ENCODE results near the gene MYL12A. TPM values are rescaled to one million over a fixed set of nuclear protein-coding genes. Genes with fewer than 3 reads are reported as not detected.

The MYL12A gene
- total RNA-seq, 1 experiment from 2014 or later = 314 TPM

- Histone ChIP-seq H2AFZ (ENCODE audit: low read depth, low read length, poor library complexity, severe bottlenecking) (no peak overlapping the region), H3K4me3 (replicated peaks in 1 of 2; ENCODE audit: low read depth in 1 of 2, low read length in 2 of 2) (peak overlapping the region; percentile 79 to 90), H3K27ac (ENCODE audit: low read depth, low read length) (peak overlapping the region; percentile 89), H3K4me1 (ENCODE audit: control insufficient read depth in 1 of 2, insufficient read depth in 2 of 2, low read length in 2 of 2) (peaks cover 32 to 40% of the 10 kb centered on the region in 2 experiments), H3K4me2 (ENCODE audit: low read length) (peak overlapping the region; percentile 81), H3K9ac (ENCODE audit: low read length) (peak overlapping the region; percentile 73), H3K9me3 (ENCODE audit: control insufficient read depth in 1 of 2, insufficient read depth in 1 of 2, low read depth in 1 of 2, low read length in 2 of 2) (no peaks in the 10 kb centered on the region), H3K27me3 (ENCODE audit: insufficient read depth, low read length) (no peaks in the 10 kb centered on the region), H3K36me3 (ENCODE audit: control insufficient read depth in 1 of 2, insufficient read depth in 2 of 2, low read length in 2 of 2) (peaks cover 16 to 19% of the 10 kb centered on the region in 2 experiments; a peak in 3 of 4 replicates), H4K20me1 (ENCODE audit: insufficient read depth) (peaks cover 30% of the 10 kb centered on the region; the same call in 1 of the 2 replicates), H3K9me2 (ENCODE audit: insufficient read depth) (no peaks in the 10 kb centered on the region), H3K79me2 (ENCODE audit: insufficient read depth, low read length) (peaks cover 48% of the 10 kb centered on the region)
- CTCF ChIA-PET = no interaction called here
- DNase-seq (ENCODE audit: low read depth, low spot score) (no peak), ATAC-seq (no peak)
- POLR2A ChIA-PET = interaction anchor here (1.1 to 3.2 kb wide), 3 partner anchors 10 to 405 kb away, joined by 4 to 20 read pairs (median 4); no protein-coding TSS in a partner anchor
- intact Hi-C loops (cut with micrococcal nuclease) = loop anchor here (5.0 kb wide), 2 partner anchors 186 to 331 kb away; no protein-coding TSS in a partner anchor
- TF ChIP-seq SRF (IDR thresholded peaks at IDR 0.05; ENCODE audit: low read depth) = no peak
- TF ChIP-seq FOSL1 (IDR thresholded peaks at IDR 0.05; ENCODE audit: low read depth) = 0 out of 2 replicates have a peak, but pooled peaks have one; percentile 15
- no peak for TF ChIP-seq MAX (IDR thresholded peaks at IDR 0.05)
- TF ChIP-seq ZNF274 (IDR thresholded peaks at IDR 0.05; ENCODE audit: low read depth, low read length) = no peak
- no peak for TF ChIP-seq YY1 (IDR thresholded peaks at IDR 0.05; ENCODE audit: extremely low read depth, insufficient replicate concordance, low read depth, low read length)
- TF ChIP-seq SP1 (IDR thresholded peaks at IDR 0.05; ENCODE audit: low read depth) = no peak
- TF ChIP-seq EGR1 (IDR thresholded peaks at IDR 0.05; ENCODE audit: low read depth) = no peak
- no peak for TF ChIP-seq ZBTB33 (IDR thresholded peaks at IDR 0.05; ENCODE audit: extremely low read depth, insufficient replicate concordance, low read length)
- RAD21 ChIA-PET (ENCODE audit: low non-redundant PET in 1 of 2, low total read pairs in 2 of 2, uncharacterized antibody in 2 of 2, unreplicated experiment in 2 of 2) = interaction anchor here in 1 of 2 experiments (0.5 kb wide), 1 partner anchor 338 kb away, joined by 5 read pairs; no protein-coding TSS in a partner anchor
- BruUV-seq (replicated peaks) = no TSS peak
Measured at GRCh38 chr18:3260995-3261372, 13.4 kb downstream of the MYL12A start.

All from HCT116 (cell line).